Thymus (tissue), 11 donors: ENCODE data around the gene MEN1. TPM values are rescaled to one million over a fixed set of nuclear protein-coding genes. Genes with fewer than 3 reads are reported as not detected.

Source experiments
- DNase-seq, 9 donors: peaks; one replicate each; pipeline ENCODE4 v3.0.0-alpha.2; 2013; ENCODE audit warnings: low spot score in 9 of 9, low read depth in 6 of 9, missing footprints in 1 of 9
- H3K27ac ChIP-seq, 2 donors: one replicate each; pipeline ENCODE4 v1.5.1; 2013; ENCODE audit warnings: control low read depth in 1 of 2, low read depth in 1 of 2, low read length in 1 of 2, mild to moderate bottlenecking in 1 of 2, moderate library complexity in 1 of 2
- H3K27me3 ChIP-seq, 2 donors: one replicate each; pipeline ENCODE4 v1.5.1; 2013; ENCODE audit warnings: low read length in 1 of 2; ENCODE audit not compliant: control insufficient read depth in 2 of 2, insufficient read depth in 1 of 2
- H3K36me3 ChIP-seq, 2 donors: one replicate each; pipeline ENCODE4 v1.5.1; 2013; ENCODE audit warnings: low read length in 1 of 2, mild to moderate bottlenecking in 1 of 2, moderate library complexity in 1 of 2; ENCODE audit not compliant: control insufficient read depth in 2 of 2, insufficient read depth in 2 of 2
- H3K4me1 ChIP-seq, 2 donors: one replicate each; pipeline ENCODE4 v1.5.1; 2013; ENCODE audit warnings: low read length in 2 of 2; ENCODE audit not compliant: control insufficient read depth in 2 of 2, insufficient read depth in 2 of 2
- H3K4me3 ChIP-seq, 2 donors: one replicate each; pipeline ENCODE4 v1.5.1; 2013; ENCODE audit warnings: low read length in 2 of 2, control low read depth in 1 of 2, mild to moderate bottlenecking in 1 of 2
- H3K9me3 ChIP-seq, 2 donors: one replicate each; pipeline ENCODE4 v1.5.1; 2013; ENCODE audit warnings: low read length in 1 of 2, mild to moderate bottlenecking in 1 of 2; ENCODE audit not compliant: control insufficient read depth in 2 of 2, insufficient read depth in 1 of 2
- WGBS: extraction: QIAGEN DNeasy Blood & Tissue Kit; methylation state at CpG from one replicate; pipeline ENCODE4 v1.1.7; 2013; 5-methylcytosine and 5-hydroxymethylcytosine counted together
- polyA plus RNA-seq: library from polyadenylated mRNA; stranded (reverse); fragments of 200-250 nt; gene quantifications from one replicate; pipeline ENCODE4 v1.2.3, GENCODE V29; 2013
- total RNA-seq: library from RNA; stranded (reverse); fragments of 120-200 nt; gene quantifications from one replicate; pipeline ENCODE4 v1.2.4, GENCODE V29; 2013
- donor health status: healthy.

Gene MEN1
- total and polyA plus RNA-seq, 2 donors, result 10.8 to 33.4 TPM

GRCh38 chr11:64854534-64855502, 44.5 kb upstream of the MEN1 start:
- WGBS, result 92% methylated on average over 45 of the region's 45 CpGs
- Histone ChIP-seq H3K4me1 (peaks cover 58 to 99% of the 10 kb centered on the region in 2 donors), H3K36me3 (peaks cover 43 to 58% of the 10 kb centered on the region in 2 donors), H3K27ac (peak overlapping the region in 1 of 2 donors; percentile 56), H3K27me3 (no peaks in the 10 kb centered on the region), H3K9me3 (no peaks in the 10 kb centered on the region), H3K4me3 (no peak overlapping the region)
- no peak for DNase-seq

GRCh38 chr11:64854157-64854533, 43.8 kb upstream of the MEN1 start:
- H3K4me3 ChIP-seq, result no peak overlapping the region
- H3K36me3 ChIP-seq, result peaks cover 40 to 55% of the 10 kb centered on the region in 2 donors

GRCh38 chr11:64853709-64854108, 43.4 kb upstream of the MEN1 start:
- DNase-seq, result peak in 2 of 9 donors; percentile 52 to 69
- no peaks in the 10 kb centered on the region for H3K9me3 ChIP-seq
- 52% methylated on average over 27 of the region's 27 CpGs for WGBS
- no peak overlapping the region for H3K4me3 ChIP-seq
- peak overlapping the region; percentile 75 to 82 for H3K27ac ChIP-seq
- peaks cover 40 to 55% of the 10 kb centered on the region in 2 donors for H3K36me3 ChIP-seq
- no peaks in the 10 kb centered on the region for H3K27me3 ChIP-seq
- peaks cover 53 to 99% of the 10 kb centered on the region in 2 donors for H3K4me1 ChIP-seq

More at GRCh38 chr11:64854157-64854533, 43.8 kb upstream of the MEN1 start:
- H3K27me3 ChIP-seq, result no peaks in the 10 kb centered on the region
- no peak for DNase-seq
- H3K27ac ChIP-seq, result peak overlapping the region; percentile 56 to 75
- no peaks in the 10 kb centered on the region for H3K9me3 ChIP-seq
- peaks cover 53 to 99% of the 10 kb centered on the region in 2 donors for H3K4me1 ChIP-seq
- WGBS, result 97% methylated on average over 25 of the region's 25 CpGs

- Histone ChIP-seq H3K9me3 (peaks cover 0 to 4% of the 10 kb centered on the region in 2 donors), H3K4me1 (peaks cover 56 to 99% of the 10 kb centered on the region in 2 donors), H3K4me3 (no peak overlapping the region), H3K36me3 (peaks cover 37 to 52% of the 10 kb centered on the region in 2 donors), H3K27ac (peak overlapping the region; percentile 82 to 85), H3K27me3 (no peaks in the 10 kb centered on the region)
- WGBS, result 84% methylated on average over 24 of the region's 24 CpGs
- no peak for DNase-seq
Measured at GRCh38 chr11:64852804-64853509, 42.6 kb upstream of the MEN1 start.

GRCh38 chr11:64851831-64852351, 41.5 kb upstream of the MEN1 start:
- Histone ChIP-seq H3K4me1 (peaks cover 57 to 97% of the 10 kb centered on the region in 2 donors), H3K27ac (peak overlapping the region; percentile 82 to 85), H3K4me3 (no peak overlapping the region), H3K36me3 (peaks cover 31 to 42% of the 10 kb centered on the region in 2 donors), H3K27me3 (no peaks in the 10 kb centered on the region), H3K9me3 (peaks cover 0 to 4% of the 10 kb centered on the region in 2 donors)
- no peak for DNase-seq
- WGBS, result 72% methylated on average over 8 of the region's 8 CpGs

GRCh38 chr11:64850979-64851567, 40.7 kb upstream of the MEN1 start:
- peak overlapping the region; percentile 82 to 85 for H3K27ac ChIP-seq
- H3K4me1 ChIP-seq, result peaks cover 54 to 89% of the 10 kb centered on the region in 2 donors
- peak in 3 of 9 donors; percentile 60 to 78 (median 67) for DNase-seq
- peaks cover 0 to 4% of the 10 kb centered on the region in 2 donors for H3K9me3 ChIP-seq
- H3K4me3 ChIP-seq, result no peak overlapping the region
- peaks cover 23 to 36% of the 10 kb centered on the region in 2 donors for H3K36me3 ChIP-seq
- WGBS, result 28% methylated on average over 13 of the region's 13 CpGs
- H3K27me3 ChIP-seq, result no peaks in the 10 kb centered on the region

- H3K4me3 ChIP-seq, result no peak overlapping the region
- H3K27me3 ChIP-seq, result no peaks in the 10 kb centered on the region
- DNase-seq, result no peak
- WGBS, result 93% methylated on average over 19 of the region's 19 CpGs
- H3K4me1 ChIP-seq, result peaks cover 55 to 82% of the 10 kb centered on the region in 2 donors
- H3K36me3 ChIP-seq, result peaks cover 12 to 26% of the 10 kb centered on the region in 2 donors
- H3K9me3 ChIP-seq, result peaks cover 0 to 4% of the 10 kb centered on the region in 2 donors
- H3K27ac ChIP-seq, result no peak overlapping the region
Measured at GRCh38 chr11:64849598-64850356, 39.4 kb upstream of the MEN1 start.
